Measurements from ENCODE around the gene DSCAM. TPM values are rescaled to one million over a fixed set of nuclear protein-coding genes. Genes with fewer than 3 reads are reported as not detected.

Gene DSCAM
- total RNA-seq, 1 donor from 2014 or later, result 0.06 TPM

DNA sequence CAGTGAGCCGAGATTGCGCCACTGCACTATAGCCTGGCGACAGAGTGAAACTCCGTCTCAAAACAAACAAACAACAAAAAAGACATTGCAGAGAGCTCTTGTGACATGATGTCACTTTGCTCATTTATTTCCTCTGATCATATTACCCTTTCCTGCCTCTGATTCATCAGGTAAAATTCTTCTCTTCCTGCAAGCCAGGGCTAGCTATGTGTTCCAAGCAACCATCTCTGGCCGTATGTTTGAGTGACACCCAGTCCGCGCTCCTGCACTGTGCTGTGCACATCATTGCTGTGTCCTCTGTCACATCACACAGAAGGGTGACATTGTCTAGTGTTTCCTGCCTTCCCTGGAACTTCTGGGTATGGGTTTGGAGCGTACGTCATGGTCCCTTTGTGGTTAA is 728.4 kb downstream of the DSCAM start:
- DNase-seq (no peak), ATAC-seq (no peak)
- Histone ChIP-seq H3K27me3 (ENCODE audit: low read depth) (no peaks in the 10 kb centered on the region), H3K9me3 (no peaks in the 10 kb centered on the region), H3K4me1 (no peaks in the 10 kb centered on the region), H3K4me3 (no peak overlapping the region), H3K36me3 (no peaks in the 10 kb centered on the region), H3K27ac (no peak overlapping the region)
- intact Hi-C loops (cut with DNase I), result no loop called here
- TF ChIP-seq, protein P1, sequence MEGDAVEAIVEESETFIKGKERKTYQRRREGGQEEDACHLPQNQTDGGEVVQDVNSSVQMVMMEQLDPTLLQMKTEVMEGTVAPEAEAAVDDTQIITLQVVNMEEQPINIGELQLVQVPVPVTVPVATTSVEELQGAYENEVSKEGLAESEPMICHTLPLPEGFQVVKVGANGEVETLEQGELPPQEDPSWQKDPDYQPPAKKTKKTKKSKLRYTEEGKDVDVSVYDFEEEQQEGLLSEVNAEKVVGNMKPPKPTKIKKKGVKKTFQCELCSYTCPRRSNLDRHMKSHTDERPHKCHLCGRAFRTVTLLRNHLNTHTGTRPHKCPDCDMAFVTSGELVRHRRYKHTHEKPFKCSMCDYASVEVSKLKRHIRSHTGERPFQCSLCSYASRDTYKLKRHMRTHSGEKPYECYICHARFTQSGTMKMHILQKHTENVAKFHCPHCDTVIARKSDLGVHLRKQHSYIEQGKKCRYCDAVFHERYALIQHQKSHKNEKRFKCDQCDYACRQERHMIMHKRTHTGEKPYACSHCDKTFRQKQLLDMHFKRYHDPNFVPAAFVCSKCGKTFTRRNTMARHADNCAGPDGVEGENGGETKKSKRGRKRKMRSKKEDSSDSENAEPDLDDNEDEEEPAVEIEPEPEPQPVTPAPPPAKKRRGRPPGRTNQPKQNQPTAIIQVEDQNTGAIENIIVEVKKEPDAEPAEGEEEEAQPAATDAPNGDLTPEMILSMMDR (IDR thresholded peaks at IDR 0.05), result no peak

DNA sequence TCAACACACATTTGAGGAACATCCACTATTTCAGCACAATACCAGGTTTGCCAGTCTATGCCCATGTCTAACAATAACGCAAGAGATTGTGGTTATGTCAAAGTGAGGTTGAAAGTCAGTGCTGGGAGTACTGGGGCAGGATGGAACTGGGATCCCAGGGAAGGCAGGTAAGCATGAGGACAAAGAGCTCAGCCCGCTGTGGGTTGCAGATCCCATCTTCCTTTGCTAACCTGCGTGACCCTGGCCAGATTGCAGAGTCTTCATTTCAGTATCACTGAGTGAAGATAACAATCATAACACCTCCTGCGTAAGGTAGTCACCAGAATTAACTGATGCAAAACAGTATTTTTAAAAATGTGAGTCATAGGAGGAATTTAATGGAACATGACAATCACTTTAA is 729.7 kb downstream of the DSCAM start:
- no peak overlapping the region for H3K27ac ChIP-seq
- intact Hi-C loops (cut with DNase I), result no loop called here

DNA sequence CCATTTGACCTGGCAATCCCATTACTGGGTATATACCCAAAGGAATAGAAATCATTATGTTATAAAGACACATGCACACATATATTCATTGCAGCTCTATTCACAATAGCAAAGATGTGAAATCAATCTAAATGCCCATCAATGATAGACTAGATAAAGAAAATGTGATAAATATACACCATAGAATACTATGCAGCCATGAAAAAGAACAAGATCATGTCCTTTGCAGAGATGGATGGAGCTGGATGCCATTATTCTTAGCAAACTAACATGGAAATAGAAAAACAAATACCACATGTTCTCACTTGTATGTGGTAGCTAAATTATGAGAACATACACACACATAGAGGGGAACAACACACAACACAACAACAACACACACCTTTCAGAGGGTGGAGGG is 731.2 kb downstream of the DSCAM start:
- no peaks in the 10 kb centered on the region for H3K4me1 ChIP-seq
- ATAC-seq (no peak), DNase-seq (no peak)
- intact Hi-C loops (cut with DNase I), result no loop called here
- H3K9me3 ChIP-seq, result no peaks in the 10 kb centered on the region
- H3K4me3 ChIP-seq, result no peak overlapping the region
- TF ChIP-seq, protein P1 (IDR thresholded peaks at IDR 0.05), result no peak
- no peaks in the 10 kb centered on the region for H3K27me3 ChIP-seq (ENCODE audit: low read depth)
- no peaks in the 10 kb centered on the region for H3K36me3 ChIP-seq
- no peak overlapping the region for H3K27ac ChIP-seq

More for the DNA sequence above, 729.7 kb downstream of the DSCAM start:
- no peaks in the 10 kb centered on the region for H3K36me3 ChIP-seq
- H3K4me3 ChIP-seq, result no peak overlapping the region
- no peaks in the 10 kb centered on the region for H3K9me3 ChIP-seq
- no peak for DNase-seq
- ATAC-seq, result no peak
- TF ChIP-seq, protein P1 (IDR thresholded peaks at IDR 0.05), result no peak
- H3K4me1 ChIP-seq, result no peaks in the 10 kb centered on the region
- H3K27me3 ChIP-seq (ENCODE audit: low read depth), result no peaks in the 10 kb centered on the region

DNA sequence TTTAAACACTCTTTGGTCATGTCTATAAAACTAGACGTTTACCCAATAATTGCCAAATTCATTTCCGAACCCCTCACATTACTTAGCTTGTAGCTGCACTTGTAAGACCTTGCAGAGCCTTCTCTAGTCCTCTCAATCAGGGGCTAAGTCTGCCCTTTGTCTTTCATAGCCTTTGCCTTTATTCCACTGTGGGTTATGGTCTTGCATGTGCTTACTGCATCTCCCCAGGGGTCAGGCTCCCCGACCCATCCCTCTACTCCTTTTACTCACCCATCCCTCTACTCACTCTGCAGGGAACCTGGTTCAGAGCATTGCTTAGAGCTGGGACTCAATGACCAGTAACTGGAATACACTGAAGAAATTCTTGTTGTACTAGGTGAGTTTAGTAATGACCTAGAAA is 744.3 kb downstream of the DSCAM start:
- Histone ChIP-seq H3K4me1 (no peaks in the 10 kb centered on the region), H3K27me3 (ENCODE audit: low read depth) (no peaks in the 10 kb centered on the region), H3K27ac (no peak overlapping the region), H3K4me3 (no peak overlapping the region), H3K9me3 (no peaks in the 10 kb centered on the region), H3K36me3 (no peaks in the 10 kb centered on the region)
- no peak for ATAC-seq
- TF ChIP-seq, protein P1 (IDR thresholded peaks at IDR 0.05), result no peak
- no peak for DNase-seq
- intact Hi-C loops (cut with DNase I), result no loop called here

DNA sequence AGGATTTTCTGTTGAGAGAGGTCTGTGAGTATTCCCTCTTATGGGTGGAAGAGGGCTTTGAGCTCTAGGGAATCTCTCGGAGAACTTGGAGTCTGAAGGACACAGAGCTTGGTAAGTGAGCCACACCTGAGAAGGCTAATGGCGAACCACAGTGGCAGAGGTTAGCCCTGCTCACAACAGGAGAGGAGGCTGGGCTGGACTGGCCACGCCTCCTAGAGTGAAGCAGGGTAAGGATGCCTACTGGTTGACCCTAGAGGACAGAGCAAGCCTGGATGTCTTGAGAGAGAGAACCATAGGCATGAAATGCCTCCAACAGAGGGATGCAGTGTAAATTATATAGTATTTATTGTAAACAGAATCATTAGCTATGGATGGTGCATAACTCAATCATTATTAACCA is 747.1 kb downstream of the DSCAM start:
- no peaks in the 10 kb centered on the region for H3K9me3 ChIP-seq
- TF ChIP-seq, protein P1 (IDR thresholded peaks at IDR 0.05), result no peak
- H3K27ac ChIP-seq, result no peak overlapping the region
- ATAC-seq (no peak), DNase-seq (no peak)
- no peaks in the 10 kb centered on the region for H3K27me3 ChIP-seq (ENCODE audit: low read depth)
- intact Hi-C loops (cut with DNase I), result no loop called here
- H3K4me3 ChIP-seq, result no peak overlapping the region
- H3K4me1 ChIP-seq, result no peaks in the 10 kb centered on the region
- H3K36me3 ChIP-seq, result no peaks in the 10 kb centered on the region

DNA sequence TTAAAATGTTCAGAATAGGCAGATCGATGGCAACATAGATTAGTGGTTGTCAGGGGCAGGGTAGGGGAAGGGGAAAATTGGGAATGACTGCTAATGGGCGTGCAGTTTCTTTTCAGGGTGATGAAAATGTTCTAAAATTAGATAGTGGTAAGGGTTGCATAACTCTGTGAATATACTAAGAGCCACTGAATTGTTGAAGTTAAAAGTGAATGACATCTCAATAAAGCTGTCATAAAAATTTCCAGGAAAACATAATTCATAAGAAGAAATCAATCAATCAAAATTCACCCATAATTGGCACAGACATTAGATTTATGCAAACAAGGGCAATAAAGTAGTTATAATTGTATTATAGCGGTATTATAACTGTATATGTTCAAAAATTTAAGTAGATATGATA is 751.5 kb downstream of the DSCAM start:
- no peaks in the 10 kb centered on the region for H3K4me1 ChIP-seq
- TF ChIP-seq, protein P1 (IDR thresholded peaks at IDR 0.05), result no peak
- H3K4me3 ChIP-seq, result no peak overlapping the region
- no peaks in the 10 kb centered on the region for H3K9me3 ChIP-seq
- DNase-seq, result no peak
- H3K27me3 ChIP-seq (ENCODE audit: low read depth), result no peaks in the 10 kb centered on the region
- H3K36me3 ChIP-seq, result no peaks in the 10 kb centered on the region
- no peak overlapping the region for H3K27ac ChIP-seq
- ATAC-seq, result no peak
- intact Hi-C loops (cut with DNase I), result no loop called here

Measured in lower lobe of right lung (tissue), 2 donors.